A673 (cell line): ENCODE data around the gene NOS1AP. TPM values are rescaled to one million over a fixed set of nuclear protein-coding genes. Genes with fewer than 3 reads are reported as not detected.

Experiments used
- BruUV-seq: library from RNA; stranded (reverse); fragments of 400-500 nt; replicated peaks from 2 replicates; lab custom pipeline; 2021; lab: Mats Ljungman, UMichigan
- CTCF ChIA-PET: fragments of 300-600 bp; sonication (Branson Sonifier 250); formaldehyde crosslinking; loops from one replicate; lab custom pipeline; 2022; ENCODE audit warnings: antibody characterized with exemption; lab: Charles Lee
- POLR2A ChIA-PET: fragments of 300-600 bp; sonication (Branson Sonifier 250); formaldehyde crosslinking; loops from one replicate; lab custom pipeline; 2022; ENCODE audit warnings: antibody characterized with exemption; ENCODE audit not compliant: low non-redundant PET; lab: Charles Lee
- DNase-seq: peaks from one replicate; pipeline ENCODE4 v3.0.0-alpha.2; 2015; ENCODE audit warnings: low spot score
- H3K27ac ChIP-seq: fragments of 200-600 bp; sonication (generic); 2 replicates; pipeline ENCODE4 v1.5.1; 2016; ENCODE audit warnings: mixed run types, low read depth, mild to moderate bottlenecking, mixed read lengths, antibody characterized with exemption, low read length; ENCODE audit not compliant: poor library complexity, severe bottlenecking
- H3K27me3 ChIP-seq: fragments of 200-600 bp; sonication (generic); replicated peaks from 2 replicates; pipeline ENCODE4 v1.6.1; 2017; ENCODE audit warnings: mixed run types, low read depth, mild to moderate bottlenecking, mixed read lengths, antibody characterized with exemption, low read length; ENCODE audit not compliant: insufficient read depth, poor library complexity
- H3K36me3 ChIP-seq: fragments of 200-600 bp; sonication (generic); 2 replicates; pipeline ENCODE4 v1.6.1; 2016; ENCODE audit warnings: mixed run types, mild to moderate bottlenecking, mixed read lengths, antibody characterized with exemption, low read length; ENCODE audit not compliant: insufficient read depth, poor library complexity, severe bottlenecking
- H3K4me1 ChIP-seq: fragments of 200-600 bp; sonication (generic); 2 replicates; pipeline ENCODE4 v1.6.1; 2017; ENCODE audit warnings: mixed run types, mild to moderate bottlenecking, mixed read lengths, antibody characterized with exemption, low read length; ENCODE audit not compliant: insufficient read depth, poor library complexity, severe bottlenecking
- H3K4me3 ChIP-seq: fragments of 200-600 bp; sonication (generic); 2 replicates; pipeline ENCODE4 v1.5.1; 2016; ENCODE audit warnings: low read depth, mixed run types, mild to moderate bottlenecking, mixed read lengths, low read length; ENCODE audit not compliant: poor library complexity, severe bottlenecking
- H3K9me3 ChIP-seq: fragments of 200-600 bp; sonication (generic); 2 replicates; pipeline ENCODE4 v1.6.1; 2016; ENCODE audit warnings: mixed run types, low read depth, mild to moderate bottlenecking, mixed read lengths, antibody characterized with exemption, low read length; ENCODE audit not compliant: poor library complexity, severe bottlenecking
- CTCF ChIP-seq: fragments of 300-800, 200-600 bp; sonication (generic); conservative IDR thresholded peaks from 2 replicates; pipeline ENCODE4 v1.5.1; 2017; ENCODE audit warnings: low read depth, mild to moderate bottlenecking, antibody characterized with exemption, low read length, moderate library complexity, mixed read lengths
- EZH2 ChIP-seq: fragments of 200-600 bp; sonication (generic); IDR thresholded peaks from 2 replicates; pipeline ENCODE4 v1.6.1; 2017; ENCODE audit warnings: borderline replicate concordance, low read depth, mild to moderate bottlenecking, mixed read lengths, antibody characterized with exemption, low read length; ENCODE audit not compliant: poor library complexity, severe bottlenecking
- intact Hi-C: fragments of 100-400 bp; cut with micrococcal nuclease; formaldehyde crosslinking; loops from one replicate; pipeline ENCODE4 v1.10.0; 2022; ENCODE audit not compliant: unreplicated experiment
- total RNA-seq: library from RNA; stranded (reverse); gene quantifications from 2 replicates; pipeline ENCODE4 v1.2.3, GENCODE V29; 2021

The NOS1AP gene
- total RNA-seq, 1 experiment from 2014 or later: 28.0 TPM

GRCh38 chr1:162233066-162233465, 163.6 kb downstream of the NOS1AP start:
- POLR2A ChIA-PET: no interaction called here
- TF ChIP-seq CTCF (no peak), EZH2 (no peak)
- BruUV-seq: no TSS peak
- no peaks in the 10 kb centered on the region for H3K36me3 ChIP-seq
- peak overlapping the region; percentile 73 for H3K27ac ChIP-seq
- peaks cover 64% of the 10 kb centered on the region for H3K4me1 ChIP-seq
- H3K9me3 ChIP-seq: no peaks in the 10 kb centered on the region
- DNase-seq: peak; percentile 34
- H3K4me3 ChIP-seq: no peak overlapping the region
- CTCF ChIA-PET: interaction anchor here (0.6 kb wide), 1 partner anchor 43 kb away, joined by 3 read pairs; no protein-coding TSS in a partner anchor
- H3K27me3 ChIP-seq: no peaks in the 10 kb centered on the region
- intact Hi-C loops: loop anchor here (5.0 kb wide), 1 partner anchor 66 kb away; no protein-coding TSS in a partner anchor

- no peaks in the 10 kb centered on the region for H3K9me3 ChIP-seq
- intact Hi-C loops: loop anchor here (5.0 kb wide), 1 partner anchor 67 kb away; no protein-coding TSS in a partner anchor
- CTCF ChIA-PET: no interaction called here
- no peaks in the 10 kb centered on the region for H3K36me3 ChIP-seq
- no peak for TF ChIP-seq EZH2
- no peak for TF ChIP-seq CTCF
- peaks cover 58% of the 10 kb centered on the region for H3K4me1 ChIP-seq
- POLR2A ChIA-PET: no interaction called here
- DNase-seq: no peak
- no TSS peak for BruUV-seq
- H3K27ac ChIP-seq: no peak overlapping the region
- no peaks in the 10 kb centered on the region for H3K27me3 ChIP-seq
- H3K4me3 ChIP-seq: no peak overlapping the region
Measured at GRCh38 chr1:162233937-162234336, 164.4 kb downstream of the NOS1AP start.

GRCh38 chr1:162234571-162234970, 165.1 kb downstream of the NOS1AP start:
- intact Hi-C loops: loop anchor here (5.0 kb wide), 1 partner anchor 67 kb away; no protein-coding TSS in a partner anchor
- CTCF ChIA-PET: no interaction called here
- POLR2A ChIA-PET: no interaction called here
- DNase-seq: no peak
- Histone ChIP-seq H3K36me3 (no peaks in the 10 kb centered on the region), H3K27me3 (no peaks in the 10 kb centered on the region), H3K9me3 (no peaks in the 10 kb centered on the region), H3K4me3 (no peak overlapping the region), H3K4me1 (peaks cover 58% of the 10 kb centered on the region), H3K27ac (no peak overlapping the region)
- TF ChIP-seq CTCF: no peak
- no peak for TF ChIP-seq EZH2
- BruUV-seq: no TSS peak
